ENCODE data around the gene LIPI.
"Not testable (repeated sequence)": the region's sequence is repeated elsewhere in the genome, so short reads cannot be mapped to it uniquely, and the experiment has no call there.

Gene LIPI

DNA sequence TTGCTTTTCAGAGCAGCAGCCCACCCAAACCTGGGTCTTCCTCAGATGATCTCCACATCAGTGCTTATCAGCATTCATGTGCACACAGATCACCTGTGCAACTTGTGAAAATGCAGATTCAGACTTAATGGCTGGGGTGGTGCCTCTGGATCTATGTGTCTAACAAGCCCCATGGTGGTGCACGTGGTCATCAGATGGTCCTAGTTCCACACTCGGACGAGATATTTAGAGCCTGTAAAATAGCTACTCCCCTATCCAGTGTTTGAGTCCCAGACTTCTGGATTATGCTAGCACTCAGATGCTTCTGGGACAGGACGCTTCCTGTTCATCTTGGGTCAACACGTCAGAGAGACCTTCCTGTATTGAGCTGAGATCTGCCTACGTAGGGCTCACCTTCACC, 114.2 kb downstream of the LIPI start:
- H3K4me3 Mint-ChIP-seq: no peak overlapping the region
- H3K9me3 Mint-ChIP-seq: peaks cover 6% of the 10 kb centered on the region
- H3K27me3 Mint-ChIP-seq (ENCODE audit: low read depth): no peaks in the 10 kb centered on the region
- peaks cover 12% of the 10 kb centered on the region for H3K36me3 Mint-ChIP-seq (ENCODE audit: low read depth)
- no peak for DNase-seq (ENCODE audit: low spot score)
- no peak overlapping the region for H3K27ac Mint-ChIP-seq
- no peaks in the 10 kb centered on the region for H3K4me1 Mint-ChIP-seq (ENCODE audit: low read depth)

- no peak overlapping the region for H3K27ac Mint-ChIP-seq
- no peak overlapping the region for H3K4me3 Mint-ChIP-seq
- H3K36me3 Mint-ChIP-seq (ENCODE audit: low read depth): peaks cover 15% of the 10 kb centered on the region
- no peaks in the 10 kb centered on the region for H3K27me3 Mint-ChIP-seq (ENCODE audit: low read depth)
- DNase-seq (ENCODE audit: low spot score): no peak
- peaks cover 2% of the 10 kb centered on the region for H3K4me1 Mint-ChIP-seq (ENCODE audit: low read depth)
- H3K9me3 Mint-ChIP-seq: peaks cover 6% of the 10 kb centered on the region
Measured at GRCh38 chr21:14096172-14096571, 114.6 kb downstream of the LIPI start.

- Mint-ChIP-seq H3K4me1 (ENCODE audit: low read depth) (peaks cover 2% of the 10 kb centered on the region), H3K27ac (no peak overlapping the region), H3K9me3 (peaks cover 6% of the 10 kb centered on the region), H3K36me3 (ENCODE audit: low read depth) (peaks cover 18% of the 10 kb centered on the region), H3K27me3 (ENCODE audit: low read depth) (no peaks in the 10 kb centered on the region), H3K4me3 (no peak overlapping the region)
- no peak for DNase-seq (ENCODE audit: low spot score)
Measured at GRCh38 chr21:14095056-14095455, 115.7 kb downstream of the LIPI start.

DNA sequence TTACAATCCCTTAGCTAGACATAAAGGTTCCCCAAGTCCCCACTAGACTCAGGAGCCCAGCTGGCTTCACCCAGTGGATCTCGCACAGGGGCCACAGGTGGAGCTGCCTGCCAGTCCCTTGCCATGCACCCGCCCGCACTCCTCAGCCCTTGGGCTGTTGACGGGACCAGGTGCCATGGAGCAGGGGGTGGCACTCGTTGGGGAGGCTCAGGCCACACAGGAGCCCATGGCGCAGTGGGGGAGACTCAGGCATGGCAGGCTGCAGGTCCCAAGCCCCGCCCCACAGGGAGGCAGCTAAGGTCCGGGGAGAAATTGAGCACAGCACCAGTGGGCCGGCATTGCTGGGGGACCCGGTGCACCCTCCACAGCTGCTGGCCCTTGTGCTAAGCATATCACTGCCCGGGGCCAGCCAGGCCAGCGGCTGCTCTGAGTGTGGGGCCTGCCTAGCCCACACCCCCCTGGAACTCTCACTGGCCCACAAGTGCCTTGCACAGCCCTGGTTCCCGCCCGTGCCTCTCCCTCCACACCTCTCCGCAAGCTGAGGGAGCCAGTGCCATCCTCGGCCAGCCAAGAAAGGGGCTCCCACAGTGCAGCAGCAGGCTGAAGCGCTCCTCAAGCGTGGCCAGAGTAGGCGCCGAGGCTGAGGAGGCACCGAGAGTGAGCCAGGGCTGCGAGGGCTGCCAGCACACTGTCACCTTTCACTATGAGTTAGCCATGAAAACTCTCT, 117.8 kb downstream of the LIPI start:
- DNase-seq (ENCODE audit: low spot score): no peak
- Mint-ChIP-seq H3K27ac (no peak overlapping the region), H3K27me3 (ENCODE audit: low read depth) (no peaks in the 10 kb centered on the region), H3K9me3 (peaks cover 6% of the 10 kb centered on the region), H3K4me3 (no peak overlapping the region), H3K36me3 (ENCODE audit: low read depth) (peaks cover 27% of the 10 kb centered on the region), H3K4me1 (ENCODE audit: low read depth) (peaks cover 8% of the 10 kb centered on the region)

DNA sequence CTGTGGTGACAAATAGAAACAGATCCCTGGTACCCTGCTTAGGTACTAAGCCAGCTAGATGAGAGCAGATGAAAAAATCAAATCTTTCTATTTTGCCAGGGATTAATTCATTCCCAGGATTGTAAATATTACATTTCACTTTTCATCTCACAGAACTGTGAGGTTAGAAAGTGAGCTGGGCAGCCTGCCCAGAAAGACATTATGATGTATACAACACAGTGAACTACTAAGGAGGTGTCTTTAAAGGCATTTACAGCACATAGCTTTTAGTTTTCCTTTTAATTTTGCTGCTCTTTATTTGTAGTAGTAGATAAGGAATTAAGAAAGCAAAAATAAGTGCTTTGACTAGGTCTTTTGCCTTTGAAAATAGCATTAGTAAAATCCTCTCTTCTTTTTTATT, 120.6 kb downstream of the LIPI start:
- H3K4me3 Mint-ChIP-seq; H3K9me3 Mint-ChIP-seq; H3K27me3 Mint-ChIP-seq (ENCODE audit: low read depth); DNase-seq (ENCODE audit: low spot score); H3K4me1 Mint-ChIP-seq (ENCODE audit: low read depth); H3K27ac Mint-ChIP-seq: not testable (repeated sequence)
- peaks cover 27% of the 10 kb centered on the region for H3K36me3 Mint-ChIP-seq (ENCODE audit: low read depth)

GRCh38 chr21:14088391-14088790, 122.4 kb downstream of the LIPI start:
- H3K27me3 Mint-ChIP-seq (ENCODE audit: low read depth): no peaks in the 10 kb centered on the region
- H3K4me1 Mint-ChIP-seq (ENCODE audit: low read depth): peaks cover 10% of the 10 kb centered on the region
- H3K4me3 Mint-ChIP-seq: no peak overlapping the region
- H3K36me3 Mint-ChIP-seq (ENCODE audit: low read depth): peaks cover 30% of the 10 kb centered on the region
- no peak for DNase-seq (ENCODE audit: low spot score)
- H3K9me3 Mint-ChIP-seq: peaks cover 4% of the 10 kb centered on the region
- H3K27ac Mint-ChIP-seq: no peak overlapping the region

GRCh38 chr21:14086553-14086952, 124.2 kb downstream of the LIPI start:
- H3K36me3 Mint-ChIP-seq (ENCODE audit: low read depth): peaks cover 25% of the 10 kb centered on the region
- no peak overlapping the region for H3K4me3 Mint-ChIP-seq
- DNase-seq (ENCODE audit: low spot score): no peak
- H3K9me3 Mint-ChIP-seq: peaks cover 8% of the 10 kb centered on the region
- no peak overlapping the region for H3K27ac Mint-ChIP-seq
- H3K27me3 Mint-ChIP-seq (ENCODE audit: low read depth): no peaks in the 10 kb centered on the region
- H3K4me1 Mint-ChIP-seq (ENCODE audit: low read depth): peaks cover 10% of the 10 kb centered on the region

- no peak overlapping the region for H3K4me3 Mint-ChIP-seq
- H3K27ac Mint-ChIP-seq: no peak overlapping the region
- peaks cover 17% of the 10 kb centered on the region for H3K36me3 Mint-ChIP-seq (ENCODE audit: low read depth)
- H3K9me3 Mint-ChIP-seq: peaks cover 5% of the 10 kb centered on the region
- H3K4me1 Mint-ChIP-seq (ENCODE audit: low read depth): peaks cover 4% of the 10 kb centered on the region
- H3K27me3 Mint-ChIP-seq (ENCODE audit: low read depth): no peaks in the 10 kb centered on the region
- DNase-seq (ENCODE audit: low spot score): no peak
Measured at GRCh38 chr21:14084701-14085100, 126.1 kb downstream of the LIPI start.

DNA sequence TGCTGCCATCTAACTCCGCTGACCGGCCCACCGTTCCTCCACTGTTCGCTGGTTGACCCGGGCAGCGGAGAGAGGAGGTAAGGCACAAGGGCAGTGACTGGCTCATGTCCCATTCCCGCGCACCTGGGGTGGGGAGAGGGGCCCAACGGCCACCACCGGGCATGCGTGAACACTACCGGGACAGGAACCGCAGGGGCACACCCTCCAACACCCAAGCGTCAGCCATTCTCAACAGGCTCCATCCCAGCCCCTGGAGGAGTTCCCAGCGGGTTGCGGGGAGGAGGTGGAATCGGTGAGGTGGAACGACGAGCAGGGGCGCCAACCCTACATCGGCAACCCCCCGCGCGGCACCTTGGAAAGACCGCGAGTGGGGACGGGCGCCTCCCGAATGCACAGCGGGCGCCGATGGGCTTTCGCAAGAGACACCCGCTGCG, 126.7 kb downstream of the LIPI start:
- no peak overlapping the region for H3K4me3 Mint-ChIP-seq
- H3K27ac Mint-ChIP-seq: no peak overlapping the region
- no peak for DNase-seq (ENCODE audit: low spot score)
- peaks cover 1% of the 10 kb centered on the region for H3K4me1 Mint-ChIP-seq (ENCODE audit: low read depth)
- H3K27me3 Mint-ChIP-seq (ENCODE audit: low read depth): no peaks in the 10 kb centered on the region
- peaks cover 13% of the 10 kb centered on the region for H3K36me3 Mint-ChIP-seq (ENCODE audit: low read depth)
- H3K9me3 Mint-ChIP-seq: peaks cover 5% of the 10 kb centered on the region

DNA sequence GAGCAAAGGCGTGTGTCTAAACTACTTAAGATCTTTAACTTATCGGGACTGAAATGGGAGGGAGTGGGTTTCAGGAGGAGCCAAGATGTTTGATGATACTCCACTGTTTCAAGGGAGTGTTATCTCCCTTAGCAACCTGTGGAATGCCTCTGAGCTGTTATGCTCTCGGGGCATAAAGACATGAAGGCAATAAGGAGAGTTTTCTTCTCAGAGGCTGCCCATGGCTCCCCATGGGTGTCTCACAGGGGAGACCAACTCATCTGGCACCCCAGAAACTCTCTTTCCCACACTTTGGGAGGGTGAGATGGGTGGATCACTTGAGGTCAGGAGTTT, 130.0 kb downstream of the LIPI start:
- Mint-ChIP-seq H3K36me3 (ENCODE audit: low read depth) (peaks cover 4% of the 10 kb centered on the region), H3K4me3 (no peak overlapping the region), H3K4me1 (ENCODE audit: low read depth) (no peaks in the 10 kb centered on the region), H3K27ac (no peak overlapping the region), H3K9me3 (peaks cover 27% of the 10 kb centered on the region), H3K27me3 (ENCODE audit: low read depth) (no peaks in the 10 kb centered on the region)
- DNase-seq (ENCODE audit: low spot score): no peak

DNA sequence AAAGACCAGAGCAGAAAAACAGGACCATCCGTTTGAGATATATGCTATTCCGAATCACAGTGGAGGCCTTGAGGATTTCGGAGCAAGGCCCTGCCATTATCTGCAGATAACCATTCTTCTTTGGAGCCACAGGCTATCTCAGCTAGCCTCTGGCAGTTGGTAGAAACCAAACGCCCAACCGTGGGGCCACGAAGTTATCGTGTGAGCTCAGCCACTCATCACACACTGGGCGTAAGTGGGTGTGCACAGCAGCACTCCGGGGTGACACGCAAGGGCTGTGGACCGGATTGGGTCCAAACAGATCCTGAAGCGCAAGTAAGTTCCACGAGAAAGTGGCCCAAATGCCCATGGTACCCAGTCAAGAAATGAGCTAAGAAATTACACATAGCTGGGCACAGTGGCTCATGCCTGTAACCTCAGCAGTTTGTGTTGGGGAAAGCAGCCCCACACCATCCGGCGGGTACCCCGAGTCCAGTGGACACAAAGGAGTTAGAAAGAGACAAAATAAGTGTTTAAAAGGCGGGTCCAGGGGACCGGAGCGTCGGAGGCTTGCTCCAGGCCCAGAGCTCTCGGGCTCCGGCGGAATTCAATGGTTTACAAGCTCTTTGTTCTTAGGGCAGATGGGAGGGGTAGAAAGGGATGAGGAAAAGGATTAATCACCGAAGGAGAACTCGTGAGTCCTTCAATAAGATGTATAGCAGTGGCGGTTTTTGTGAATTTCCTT, 130.6 kb downstream of the LIPI start:
- DNase-seq (ENCODE audit: low spot score): no peak
- peaks cover 4% of the 10 kb centered on the region for H3K36me3 Mint-ChIP-seq (ENCODE audit: low read depth)
- H3K9me3 Mint-ChIP-seq: peaks cover 27% of the 10 kb centered on the region
- no peak overlapping the region for H3K4me3 Mint-ChIP-seq
- H3K4me1 Mint-ChIP-seq (ENCODE audit: low read depth): no peaks in the 10 kb centered on the region
- H3K27ac Mint-ChIP-seq: no peak overlapping the region
- H3K27me3 Mint-ChIP-seq (ENCODE audit: low read depth): no peaks in the 10 kb centered on the region

DNA sequence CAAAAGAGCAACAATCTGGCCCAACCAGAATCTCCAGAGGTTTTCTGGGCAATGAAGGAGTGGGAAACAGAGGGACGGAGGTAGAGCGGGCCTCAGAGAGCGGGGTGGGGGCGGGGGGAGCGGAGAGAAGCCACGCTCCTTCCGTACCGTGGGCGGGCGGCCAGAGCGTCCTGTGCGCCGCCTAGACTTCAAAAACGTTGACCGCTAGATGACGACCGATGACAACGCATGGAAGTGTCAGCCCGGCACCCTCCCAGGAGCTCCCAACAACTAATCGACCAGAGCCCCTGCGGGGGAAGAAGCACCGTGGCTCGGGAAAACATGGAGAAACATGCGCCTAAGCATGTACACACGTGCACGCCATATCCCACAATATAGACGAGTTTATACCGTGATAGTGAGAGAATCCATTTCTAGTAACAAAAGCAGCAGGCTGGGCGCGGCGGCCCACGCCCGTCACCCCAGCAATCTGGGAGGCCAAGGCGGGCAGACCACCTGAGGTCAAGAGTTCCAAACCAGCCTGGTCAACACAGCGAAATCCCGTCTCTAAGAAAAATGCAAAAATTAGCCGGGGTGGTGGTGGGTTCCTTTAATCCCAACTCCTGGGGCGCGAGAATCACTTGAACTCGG, 131.9 kb downstream of the LIPI start:
- Mint-ChIP-seq H3K4me3 (no peak overlapping the region), H3K9me3 (peaks cover 27% of the 10 kb centered on the region), H3K27me3 (ENCODE audit: low read depth) (no peaks in the 10 kb centered on the region), H3K36me3 (ENCODE audit: low read depth) (peaks cover 7% of the 10 kb centered on the region), H3K4me1 (ENCODE audit: low read depth) (no peaks in the 10 kb centered on the region), H3K27ac (no peak overlapping the region)
- DNase-seq (ENCODE audit: low spot score): no peak

- no peak overlapping the region for H3K4me3 Mint-ChIP-seq
- no peaks in the 10 kb centered on the region for H3K27me3 Mint-ChIP-seq (ENCODE audit: low read depth)
Measured at GRCh38 chr21:14076143-14076806, 134.5 kb downstream of the LIPI start.

More at GRCh38 chr21:14076143-14076806, 134.5 kb downstream of the LIPI start:
- Mint-ChIP-seq H3K36me3 (ENCODE audit: low read depth) (peaks cover 3% of the 10 kb centered on the region), H3K4me1 (ENCODE audit: low read depth) (no peaks in the 10 kb centered on the region), H3K27ac (peak overlapping the region; percentile 13), H3K9me3 (peaks cover 22% of the 10 kb centered on the region)
- DNase-seq (ENCODE audit: low spot score): no peak

Measured in T-helper 2 cell treated with Interferon-gamma antibody and Interleukin-4, amounts not matched to agents 5 μg/mL and 100 μg/mL, for 36 hours (primary cell).